ENCODE data around the gene CUX1. TPM values are rescaled to one million over a fixed set of nuclear protein-coding genes. Genes with fewer than 3 reads are reported as not detected.
"Not testable (repeated sequence)": the region's sequence is repeated elsewhere in the genome, so short reads cannot be mapped to it uniquely, and the experiment has no call there.

Gene CUX1
- total RNA-seq, 1 donor from 2014 or later: 53.3 TPM

DNA sequence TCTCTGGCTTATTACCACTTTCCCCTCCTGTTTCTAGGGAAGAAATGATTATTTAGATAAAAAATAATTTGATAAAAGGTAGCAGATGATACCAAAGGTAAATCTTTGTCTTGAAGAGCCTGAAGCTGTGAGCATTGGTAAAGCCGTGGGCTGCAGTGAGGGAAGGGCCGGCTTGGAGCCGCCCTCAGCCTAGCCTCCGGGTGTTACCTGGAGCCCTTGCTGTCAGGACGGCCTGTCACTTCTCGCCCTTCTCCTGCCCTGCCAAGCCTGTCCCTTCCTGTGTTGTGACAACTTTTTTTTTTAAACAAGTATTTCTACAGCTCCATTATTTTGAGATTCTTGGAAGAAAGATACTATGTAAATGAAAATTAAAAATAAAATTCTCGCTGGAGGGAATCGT is 7.0 kb downstream of the CUX1 start:
- ATAC-seq: peak; percentile 53

DNA sequence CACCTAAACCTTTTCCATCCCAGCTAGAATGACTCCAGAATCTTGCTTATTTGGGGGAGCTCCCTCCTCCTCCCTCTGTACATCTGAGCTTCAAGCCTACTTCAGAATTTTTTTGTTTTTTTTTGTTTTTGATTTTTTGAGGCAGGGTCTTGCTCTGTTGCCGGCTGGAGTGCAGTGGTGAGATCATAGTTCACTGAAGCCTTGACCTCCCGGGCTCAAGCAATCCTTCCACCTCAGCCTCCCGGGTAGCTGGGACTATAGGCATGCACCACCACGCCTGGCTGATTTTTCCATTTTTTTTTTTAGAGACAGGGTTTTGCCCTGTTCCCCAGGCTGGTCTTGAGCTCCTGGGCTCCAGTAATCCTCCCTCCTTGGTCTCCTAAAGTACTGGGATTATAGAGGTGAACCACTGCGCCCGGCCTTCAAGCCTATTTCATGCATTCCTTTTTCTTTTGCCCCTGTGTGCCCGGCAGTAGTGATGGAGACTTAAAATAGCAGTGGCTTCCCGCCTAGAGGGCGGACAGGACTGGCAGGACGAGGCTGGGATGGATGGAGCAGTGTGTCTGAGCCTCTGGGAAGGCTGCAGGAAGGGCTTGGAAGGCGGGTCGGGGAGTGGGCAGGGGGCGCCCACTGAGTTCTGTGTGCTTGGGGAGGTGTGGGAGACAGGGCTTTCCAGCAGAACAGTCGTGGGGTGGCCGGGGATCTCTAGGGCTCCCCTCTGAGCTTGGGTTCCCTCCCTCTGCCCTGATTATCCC is 8.8 kb downstream of the CUX1 start:
- ATAC-seq: no peak

- ATAC-seq: no peak
These were observed 11.0 kb downstream of the CUX1 start for GRCh38 chr7:101828301-101829020.

GRCh38 chr7:101829374-101829773 is 11.9 kb downstream of the CUX1 start:
- ATAC-seq: no peak

DNA sequence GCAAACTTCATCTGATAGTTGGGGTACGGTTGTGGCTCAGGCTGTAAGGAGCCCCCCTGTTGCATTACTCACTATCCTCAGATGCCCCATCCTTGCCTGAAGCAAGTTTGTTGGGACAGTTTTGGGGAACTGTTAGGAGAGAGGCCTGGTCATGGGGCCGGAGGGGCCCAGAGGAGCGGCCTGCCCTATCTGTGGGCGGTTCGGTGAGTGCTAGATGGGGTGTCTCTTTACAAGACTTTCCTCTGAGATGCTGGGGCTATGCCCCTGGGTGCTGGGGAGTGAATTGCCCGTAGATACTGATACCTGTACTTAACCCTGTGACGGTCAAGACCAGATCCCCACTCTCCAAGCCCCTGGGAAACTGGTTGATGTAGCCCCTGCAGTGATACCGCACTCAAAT is 12.4 kb downstream of the CUX1 start:
- no peak for ATAC-seq

GRCh38 chr7:101831396-101831795 is 14.0 kb downstream of the CUX1 start:
- ATAC-seq: not testable (repeated sequence)

- ATAC-seq: peak; percentile 81
These were observed 14.8 kb downstream of the CUX1 start for GRCh38 chr7:101832205-101832631.

DNA sequence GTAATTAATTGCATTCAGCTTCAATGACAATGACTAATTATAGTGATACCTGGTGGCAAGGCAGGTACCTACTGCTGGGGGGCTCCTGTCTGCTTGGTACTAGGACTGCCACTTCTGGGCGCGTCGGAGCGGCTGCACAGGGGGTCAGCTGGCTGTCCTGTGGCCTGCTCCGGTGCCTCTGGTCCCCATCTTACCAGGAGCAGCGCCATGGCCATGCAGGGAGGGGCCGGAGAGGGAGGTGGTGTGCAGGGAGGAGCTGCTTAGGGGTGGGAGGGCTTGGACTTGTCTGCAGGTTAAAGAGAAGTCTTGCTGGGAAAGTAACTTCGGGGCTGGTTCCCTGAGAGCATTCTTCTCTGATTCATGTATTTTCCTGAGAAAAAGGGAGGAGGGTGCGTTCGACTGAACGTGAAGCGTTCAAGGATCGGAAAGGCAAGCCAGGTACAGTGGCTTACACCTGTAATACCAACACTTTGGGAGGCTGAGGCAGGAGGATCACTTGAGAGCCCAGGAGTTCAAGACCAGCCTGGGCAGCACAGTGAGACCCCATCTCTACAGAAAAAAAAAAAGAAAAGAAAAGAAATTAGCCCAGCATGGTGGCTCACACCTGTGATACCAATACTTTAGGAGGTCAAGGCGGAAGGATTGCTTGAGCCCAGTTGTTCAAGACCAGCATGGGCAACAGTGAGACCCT is 15.4 kb downstream of the CUX1 start:
- ATAC-seq: peak; percentile 55

GRCh38 chr7:101833799-101834198 is 16.4 kb downstream of the CUX1 start:
- ATAC-seq: no peak

GRCh38 chr7:101835136-101835535 is 17.7 kb downstream of the CUX1 start:
- no peak for ATAC-seq

- not testable (repeated sequence) for ATAC-seq
These were observed 20.0 kb downstream of the CUX1 start for GRCh38 chr7:101837433-101837832.

GRCh38 chr7:101838837-101839483 is 21.5 kb downstream of the CUX1 start:
- peak; percentile 29 for ATAC-seq

- no peak for ATAC-seq
These were observed 23.9 kb downstream of the CUX1 start for GRCh38 chr7:101841328-101841727.

DNA sequence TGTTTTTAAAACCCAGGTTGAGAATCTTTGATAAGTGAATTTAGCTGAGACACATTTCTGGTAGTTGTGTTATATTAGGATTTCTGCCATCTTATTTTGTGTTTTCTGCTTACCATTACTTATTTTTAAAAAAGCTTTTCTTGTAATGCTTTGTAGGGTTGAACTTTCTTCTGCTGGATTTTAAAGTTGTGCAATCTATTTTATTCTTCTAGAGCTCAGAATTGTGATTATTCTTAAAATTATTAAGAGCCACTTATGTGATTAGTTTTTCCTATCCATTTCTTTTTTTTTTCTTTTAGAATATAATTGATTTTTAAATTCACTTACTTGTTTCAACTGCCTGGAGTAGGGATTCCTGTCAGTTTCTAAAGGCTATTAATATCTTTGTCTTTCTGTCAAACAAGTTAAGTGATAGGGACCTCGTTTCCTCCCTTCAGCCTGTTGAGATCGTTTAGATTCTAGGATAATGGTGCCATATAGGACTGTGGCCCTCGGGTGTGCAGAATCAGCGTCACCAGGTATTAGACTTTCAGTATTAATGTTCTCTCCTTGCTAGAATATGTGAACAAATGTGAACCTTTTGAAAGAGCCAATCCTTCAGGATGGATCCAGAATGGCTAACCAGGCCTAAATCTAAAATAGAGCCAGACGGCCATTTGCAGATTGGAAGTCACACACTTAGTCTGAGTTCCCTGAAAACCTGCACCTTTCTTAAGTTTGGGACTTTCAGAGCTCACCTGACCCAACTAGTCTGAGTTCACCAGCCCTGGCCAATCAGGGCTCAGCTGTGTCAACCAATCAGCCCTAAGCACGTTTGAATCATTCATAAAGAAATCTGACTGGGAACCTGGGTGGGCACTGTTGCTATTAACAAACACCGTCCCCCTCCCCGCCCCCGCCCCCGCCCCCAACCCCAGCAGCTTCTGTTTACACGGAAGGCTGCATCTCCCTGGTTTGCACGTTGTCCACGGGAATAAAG is 26.2 kb downstream of the CUX1 start:
- ATAC-seq: no peak

- ATAC-seq: no peak
These were observed 28.5 kb downstream of the CUX1 start for GRCh38 chr7:101845974-101846373.

- ATAC-seq: no peak
These were observed 29.5 kb downstream of the CUX1 start for GRCh38 chr7:101846800-101847538.

DNA sequence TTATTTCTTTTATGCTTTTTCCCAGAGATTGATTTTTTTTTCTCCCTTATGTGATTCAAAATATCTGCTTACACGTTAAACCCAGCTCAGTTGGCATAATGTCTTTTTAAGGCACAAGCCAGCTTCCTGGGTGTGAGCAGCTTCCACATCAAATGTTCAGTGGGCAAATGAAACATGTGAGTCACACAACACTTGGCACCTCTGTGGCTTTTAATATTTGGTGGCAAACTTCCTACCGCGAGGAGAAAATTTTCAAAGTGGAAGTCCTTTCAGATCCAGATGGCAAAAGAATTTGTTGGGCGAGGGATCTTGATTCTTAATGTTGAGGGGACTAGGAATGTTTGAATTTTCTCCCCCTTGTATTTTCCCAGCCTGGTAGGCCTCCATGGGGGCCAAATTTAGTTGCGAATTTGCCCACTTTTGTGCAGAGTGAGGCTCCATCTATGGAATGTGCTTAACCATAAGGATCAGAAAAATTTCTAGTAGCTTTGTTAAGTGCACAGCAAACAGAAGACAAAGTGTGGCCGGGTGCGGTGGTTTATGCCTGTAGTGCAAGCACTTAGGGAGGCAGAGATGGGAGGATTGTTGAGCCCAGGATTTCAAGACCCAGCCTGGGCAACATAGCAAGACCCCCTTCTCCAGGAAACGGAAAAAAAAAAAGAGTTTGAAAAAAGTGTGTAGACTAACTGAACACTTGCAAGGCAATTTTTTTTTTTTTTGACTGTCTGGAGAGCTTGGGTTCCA is 31.0 kb downstream of the CUX1 start:
- no peak for ATAC-seq

GRCh38 chr7:101849314-101849713 is 31.9 kb downstream of the CUX1 start:
- ATAC-seq: not testable (repeated sequence)

DNA sequence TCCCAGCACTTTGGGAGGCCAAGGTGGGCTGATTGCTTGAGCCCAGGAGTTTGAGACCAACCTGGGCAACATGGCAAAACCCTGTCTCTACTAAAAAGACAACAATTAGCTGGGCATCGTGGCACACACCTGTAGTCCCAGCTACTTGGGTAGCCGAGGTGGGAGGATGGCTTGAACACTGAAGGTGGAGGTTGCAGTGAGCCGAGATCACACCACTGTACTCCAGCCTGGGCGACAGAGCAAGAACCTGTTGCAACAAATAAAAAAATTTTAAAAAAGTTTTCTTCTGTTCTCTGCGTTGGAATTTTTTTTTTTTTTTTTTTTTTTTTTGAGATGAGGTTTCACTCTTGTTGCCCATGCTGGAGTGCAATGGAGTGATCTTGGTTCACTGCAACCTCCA is 34.9 kb downstream of the CUX1 start:
- ATAC-seq: not testable (repeated sequence)

- ATAC-seq: no peak
These were observed 36.3 kb downstream of the CUX1 start for GRCh38 chr7:101853684-101854083.
